T-helper 1 cell (primary cell): Measurements from ENCODE around the gene PIM3.

ENCODE experiments used
- DNase-seq, 5 donors: peaks; one replicate each; pipeline ENCODE4 v3.0.0-alpha.2; 2012 to 2020

Gene PIM3

GRCh38 chr22:50008151-50009040 lies 47.8 kb downstream of the PIM3 start:
- DNase-seq, result no peak

- DNase-seq, result peak in 1 of 5 donors; percentile 5
Observed at GRCh38 chr22:50009251-50009650, 48.7 kb downstream of the PIM3 start.

GRCh38 chr22:50009765-50010675 lies 49.4 kb downstream of the PIM3 start:
- DNase-seq, result no peak

- peak in 4 of 5 donors; percentile 58 to 77 (median 61) for DNase-seq
Observed at GRCh38 chr22:50010676-50011446, 50.3 kb downstream of the PIM3 start.

GRCh38 chr22:50011447-50012210 lies 51.1 kb downstream of the PIM3 start:
- no peak for DNase-seq

GRCh38 chr22:50012211-50013181 lies 51.9 kb downstream of the PIM3 start, which contains the start of gene IL17REL:
IL17REL (minus strand) TSS chr22:50012765; CDS start chr22:50012646, 119 bp downstream.
- no peak for DNase-seq
